ENCODE data around the gene SESN1.

Gene SESN1

DNA sequence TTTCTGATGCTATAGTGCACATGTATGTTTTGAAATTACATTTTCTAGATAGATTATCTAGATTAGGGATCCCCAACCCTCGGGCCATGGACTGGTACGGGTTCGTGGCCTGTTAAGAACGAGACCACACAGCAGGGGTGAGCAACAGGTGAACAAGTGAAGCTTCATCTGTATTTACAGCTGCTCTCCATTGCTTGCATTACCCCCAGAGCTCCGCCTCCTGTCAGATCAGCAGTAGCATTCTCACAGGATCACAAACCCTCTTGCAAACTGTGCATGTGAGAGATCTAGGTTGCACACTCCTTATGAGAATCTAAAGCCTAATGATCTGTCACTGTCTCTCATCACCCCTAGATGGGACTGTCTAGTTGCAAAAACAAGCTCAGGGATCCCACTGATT is 11.0 kb upstream of the SESN1 start:
- DNase-seq (ENCODE audit: extremely low spot score): no peak
- ChIA-PET CTCF (no interaction called here), POLR2A (interaction anchor here (1.0 kb wide), 1 partner anchor 10 kb away, joined by 6 read pairs; the partner anchor contains the start of gene CEP57L1)
- TF ChIP-seq ARNT (IDR thresholded peaks at IDR 0.05): no peak
- TF ChIP-seq ZNF384 (IDR thresholded peaks at IDR 0.05): no peak
- TF ChIP-seq L3MBTL2 (conservative IDR thresholded peaks at IDR 0.05): no peak
- TF ChIP-seq CTBP1 (IDR thresholded peaks at IDR 0.05; ENCODE audit: borderline replicate concordance): no peak
- no peak for TF ChIP-seq BHLHE40 (IDR thresholded peaks at IDR 0.05; ENCODE audit: borderline replicate concordance)
- no peak for TF ChIP-seq ELF4 (IDR thresholded peaks at IDR 0.05)
- TF ChIP-seq FOXA1 (IDR thresholded peaks at IDR 0.05): no peak
- no peak for TF ChIP-seq PKNOX1 (IDR thresholded peaks at IDR 0.05)

- ChIA-PET POLR2A (interaction anchor here (1.5 kb wide), 1 partner anchor 10 kb away, joined by 5 read pairs; the partner anchor contains the start of gene SESN1), CTCF (no interaction called here)
- no peak for DNase-seq (ENCODE audit: extremely low spot score)
- no peak for TF ChIP-seq BHLHE40 (IDR thresholded peaks at IDR 0.05; ENCODE audit: borderline replicate concordance)
These were observed 9.9 kb upstream of the SESN1 start for GRCh38 chr6:109104512-109104911.

- TF ChIP-seq TARDBP (IDR thresholded peaks at IDR 0.05): no peak
- no peak for TF ChIP-seq SUZ12 (IDR thresholded peaks at IDR 0.05)
- TF ChIP-seq HDGF (IDR thresholded peaks at IDR 0.05; ENCODE audit: borderline replicate concordance): no peak
- no peak for TF ChIP-seq PKNOX1 (IDR thresholded peaks at IDR 0.05)
- ChIA-PET CTCF (no interaction called here), POLR2A (interaction anchor here (1.5 kb wide), 1 partner anchor 10 kb away, joined by 5 read pairs; the partner anchor contains the start of gene SESN1)
- no peak for DNase-seq (ENCODE audit: extremely low spot score)
These were observed 9.3 kb upstream of the SESN1 start for GRCh38 chr6:109103942-109104341.

GRCh38 chr6:109102762-109103161 is 8.1 kb upstream of the SESN1 start:
- POLR2A ChIA-PET: no interaction called here
- TF ChIP-seq LEF1 (IDR thresholded peaks at IDR 0.05; ENCODE audit: borderline replicate concordance) (no peak), FOXM1 (IDR thresholded peaks at IDR 0.05; ENCODE audit: borderline replicate concordance) (no peak), FOXA1 (IDR thresholded peaks at IDR 0.05) (no peak), L3MBTL2 (conservative IDR thresholded peaks at IDR 0.05) (no peak), HDGF (IDR thresholded peaks at IDR 0.05; ENCODE audit: borderline replicate concordance) (no peak), ARNT (IDR thresholded peaks at IDR 0.05) (no peak), ZNF384 (IDR thresholded peaks at IDR 0.05) (no peak), FOXK2 (IDR thresholded peaks at IDR 0.05) (no peak), TARDBP (IDR thresholded peaks at IDR 0.05) (no peak), ELF4 (IDR thresholded peaks at IDR 0.05) (no peak), BHLHE40 (IDR thresholded peaks at IDR 0.05; ENCODE audit: borderline replicate concordance) (no peak), NFRKB (IDR thresholded peaks at IDR 0.05) (no peak), PKNOX1 (IDR thresholded peaks at IDR 0.05) (no peak), SP1 (IDR thresholded peaks at IDR 0.05) (no peak), CTBP1 (IDR thresholded peaks at IDR 0.05; ENCODE audit: borderline replicate concordance) (no peak), SUZ12 (IDR thresholded peaks at IDR 0.05) (no peak)
- CTCF ChIA-PET: no interaction called here
- DNase-seq (ENCODE audit: extremely low spot score): no peak

DNA sequence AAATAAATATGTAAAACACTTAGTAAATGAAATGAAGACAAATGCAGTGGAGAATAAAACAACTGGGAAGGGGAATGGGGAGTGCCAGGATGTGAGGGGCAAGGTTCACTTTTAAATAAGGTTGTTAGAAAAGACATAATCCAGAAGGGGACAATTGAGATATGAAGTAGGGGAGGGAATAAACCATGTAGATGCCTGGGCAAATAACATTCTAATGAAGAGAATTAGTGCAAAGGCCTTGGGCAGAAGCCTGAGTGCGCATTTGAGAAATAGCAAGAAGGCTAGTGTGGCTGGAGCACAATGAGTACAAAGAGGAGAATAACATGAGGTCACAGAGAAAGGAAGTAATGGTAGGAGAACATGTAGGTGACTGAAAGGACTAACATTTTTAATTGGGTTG is 3.0 kb upstream of the SESN1 start:
- CTCF ChIA-PET: no interaction called here
- no peak for TF ChIP-seq BHLHE40 (IDR thresholded peaks at IDR 0.05; ENCODE audit: borderline replicate concordance)
- no peak for TF ChIP-seq ZNF384 (IDR thresholded peaks at IDR 0.05)
- TF ChIP-seq HDGF (IDR thresholded peaks at IDR 0.05; ENCODE audit: borderline replicate concordance): no peak
- no peak for TF ChIP-seq ELF4 (IDR thresholded peaks at IDR 0.05)
- no peak for TF ChIP-seq SUZ12 (IDR thresholded peaks at IDR 0.05)
- no peak for TF ChIP-seq FOXA1 (IDR thresholded peaks at IDR 0.05)
- POLR2A ChIA-PET: no interaction called here

GRCh38 chr6:109096208-109096607 is 1.6 kb upstream of the SESN1 start:
- TF ChIP-seq TARDBP (IDR thresholded peaks at IDR 0.05) (no peak), ZNF384 (IDR thresholded peaks at IDR 0.05) (no peak), BHLHE40 (IDR thresholded peaks at IDR 0.05; ENCODE audit: borderline replicate concordance) (no peak), CTBP1 (IDR thresholded peaks at IDR 0.05; ENCODE audit: borderline replicate concordance) (no peak), SP1 (IDR thresholded peaks at IDR 0.05) (no peak), FOXM1 (IDR thresholded peaks at IDR 0.05; ENCODE audit: borderline replicate concordance) (no peak)
- ChIA-PET POLR2A (interaction anchor here (1.0 to 1.7 kb wide), 2 partner anchors 10 to 541 kb away, joined by 3 to 6 read pairs; no protein-coding TSS in a partner anchor), CTCF (interaction anchor here (0.7 kb wide), 1 partner anchor 604 kb away, joined by 3 read pairs; no protein-coding TSS in a partner anchor)
- DNase-seq (ENCODE audit: extremely low spot score): no peak

More for the DNA sequence above, 3.0 kb upstream of the SESN1 start:
- no peak for DNase-seq (ENCODE audit: extremely low spot score)

GRCh38 chr6:109095835-109096084 is 1.1 kb upstream of the SESN1 start:
- POLR2A ChIA-PET: interaction anchor here (1.7 to 2.4 kb wide), 3 partner anchors 10 to 535 kb away, joined by 6 to 9 read pairs (median 7); partner anchors contain the start of genes CD164 and FOXO3
- no peak for TF ChIP-seq SP1 (IDR thresholded peaks at IDR 0.05)
- TF ChIP-seq FOXA1 (IDR thresholded peaks at IDR 0.05): no peak
- no peak for TF ChIP-seq ELF4 (IDR thresholded peaks at IDR 0.05)
- no peak for TF ChIP-seq SUZ12 (IDR thresholded peaks at IDR 0.05)
- TF ChIP-seq FOXK2 (IDR thresholded peaks at IDR 0.05): no peak

More at GRCh38 chr6:109095835-109096084, 1.1 kb upstream of the SESN1 start:
- DNase-seq (ENCODE audit: extremely low spot score): no peak
- CTCF ChIA-PET: no interaction called here

Measured in HEK293T (cell line).